Transverse colon (tissue), 4 donors: ENCODE data around the gene ANAPC15. TPM values are rescaled to one million over a fixed set of nuclear protein-coding genes. Genes with fewer than 3 reads are reported as not detected.

Experiments
- DNase-seq: peaks from one replicate; pipeline ENCODE4 v3.0.0-alpha.2; 2019
- H3K27ac ChIP-seq, 4 donors: fragments of 200-600 bp; sonication (generic); 2 replicates each; pipeline ENCODE4 v1.5.1; 2016 to 2018; ENCODE audit warnings: inconsistent platforms in 4 of 4
- H3K27me3 ChIP-seq: fragments of 200-600 bp; sonication (generic); 2 replicates; pipeline ENCODE4 v1.5.1; 2017; ENCODE audit warnings: inconsistent platforms
- H3K36me3 ChIP-seq, 4 donors: fragments of 200-600 bp; sonication (generic); 2 replicates each; pipeline ENCODE4 v1.5.1; 2017 to 2019; ENCODE audit warnings: inconsistent platforms in 4 of 4
- H3K4me1 ChIP-seq, 4 donors: fragments of 200-600 bp; sonication (generic); 2 replicates each; pipeline ENCODE4 v1.5.1; 2017 to 2020; ENCODE audit warnings: inconsistent platforms in 4 of 4
- H3K4me3 ChIP-seq, 4 donors: fragments of 200-600 bp; sonication (generic); 1 replicate in 1 of 4; 2 replicates in 3 of 4; pipeline versions ENCODE4 v1.5.1 to v1.6.1; 2017 to 2019; ENCODE audit warnings: inconsistent platforms in 4 of 4
- H3K9me3 ChIP-seq, 2 donors: fragments of 200-600 bp; sonication (generic); 2 replicates each; pipeline ENCODE4 v1.5.1; 2017 to 2019; ENCODE audit warnings: inconsistent platforms in 2 of 2
- CTCF ChIP-seq, 5 experiments: fragments of 200-600 bp in 3 of 5; fragments of 450-650 bp in 2 of 5; sonication (generic) in 3 of 5; IDR thresholded peaks; 1 replicate in 2 of 5; 2 replicates in 3 of 5; pipeline ENCODE4 v1.5.1; 2016 to 2017; ENCODE audit warnings: antibody characterized with exemption in 5 of 5, inconsistent platforms in 3 of 5, mild to moderate bottlenecking in 2 of 5, moderate library complexity in 1 of 5
- EP300 ChIP-seq: sonication (generic); formaldehyde crosslinking; IDR thresholded peaks from one replicate; pipeline ENCODE4 v1.6.1; 2017; ENCODE audit warnings: antibody characterized with exemption, low read depth
- POLR2A ChIP-seq: fragments of 450-650 bp; IDR thresholded peaks from one replicate; pipeline ENCODE4 v1.6.1; 2016; ENCODE audit warnings: antibody characterized with exemption, mild to moderate bottlenecking, moderate library complexity
- POLR2AphosphoS5 ChIP-seq, 3 donors: sonication (generic); formaldehyde crosslinking; IDR thresholded peaks; one replicate each; pipeline ENCODE4 v1.6.1; 2016; ENCODE audit warnings: antibody characterized with exemption in 3 of 3
- WGBS, 2 donors: methylation state at CpG; one replicate each; pipeline ENCODE4 v1.1.5; 2018; ENCODE audit warnings: low coverage in 1 of 2; 5-methylcytosine and 5-hydroxymethylcytosine counted together
- in situ Hi-C, 4 donors: fragments of 200-750 bp; cut with MboI; loops; one replicate each; pipeline versions ENCODE4 v1.15.0 to v1.15.1; 2017; ENCODE audit warnings: low sequenced_read_pairs in 3 of 4, low pct_ligation_motif_present in 1 of 4, low pct_unique_long_range_greater_than_20kb in 1 of 4
- intact Hi-C: fragments of 100-400 bp; cut with DNase I; formaldehyde crosslinking; loops from one replicate; pipeline ENCODE4 v1.15.1; 2023; ENCODE audit warnings: low total_unique reads
- total RNA-seq, 4 donors: library from RNA; depleted of rRNA; stranded (reverse); fragments of >200 nt; gene quantifications; one replicate each; pipeline ENCODE4 v1.1.0, GENCODE V29; 2016

The ANAPC15 gene
- total RNA-seq, 4 donors from 2014 or later: 15.1 to 44.5 (median 27.6) TPM

GRCh38 chr11:72105888-72106287 lies 6.6 kb downstream of the ANAPC15 start, which contains the start of gene TOMT:
TSS of gene TOMT (plus strand) at chr11:72105924. CDS start at chr11:72105952, 28 bp downstream.
- no peak within 1 kb of the TSS for H3K4me3 ChIP-seq
- intact Hi-C loops: no loop called here
- in situ Hi-C loops: no loop called here
- no peak for DNase-seq
- no peak within 1 kb of the TSS for H3K27ac ChIP-seq
- TF ChIP-seq CTCF (IDR thresholded peaks at IDR 0.05) (no peak), EP300 (no peak), POLR2A (no peak), POLR2AphosphoS5 (IDR thresholded peaks at IDR 0.05) (no peak)
- WGBS, 2 donors: 85 to 100% methylated on average over 2 to 3 of the region's 14 CpGs
- peaks cover 8 to 24% (median 20%) of the 10 kb centered on the region in 4 donors for H3K4me1 ChIP-seq
- no peaks in the 10 kb centered on the region for H3K27me3 ChIP-seq
- H3K36me3 ChIP-seq: no peaks in the 10 kb centered on the region
- H3K9me3 ChIP-seq: no peaks in the 10 kb centered on the region

- Histone ChIP-seq H3K27me3 (no peaks in the 10 kb centered on the region), H3K36me3 (peaks cover 0 to 7% (median 2%) of the 10 kb centered on the region in 4 donors), H3K4me1 (peaks cover 8 to 36% (median 28%) of the 10 kb centered on the region in 4 donors), H3K27ac (peak overlapping the region; percentile 94 to 99 (median 96)), H3K9me3 (no peaks in the 10 kb centered on the region), H3K4me3 (peak overlapping the region in 3 of 4 donors; percentile 84 to 91 (median 89))
- no peak for DNase-seq
- WGBS, 2 donors: 85 to 100% methylated on average over 3 to 11 of the region's 11 CpGs
- TF ChIP-seq CTCF (IDR thresholded peaks at IDR 0.05) (peak in 1 of 5 experiments; percentile 37), EP300 (no peak), POLR2A (no peak), POLR2AphosphoS5 (IDR thresholded peaks at IDR 0.05) (no peak)
- in situ Hi-C loops: no loop called here
- intact Hi-C loops: no loop called here
Observed at GRCh38 chr11:72103754-72104167, 8.7 kb downstream of the ANAPC15 start.

GRCh38 chr11:72102946-72103753 lies 9.3 kb downstream of the ANAPC15 start, which contains the start of gene LAMTOR1:
TSS of gene LAMTOR1 (minus strand) at chr11:72103297. CDS start at chr11:72103224, 73 bp downstream.
- peak; percentile 100 for DNase-seq
- Histone ChIP-seq H3K27me3 (no peaks in the 10 kb centered on the region), H3K4me3 (peak within 1 kb of the TSS; percentile 84 to 94 (median 90)), H3K4me1 (peaks cover 8 to 36% (median 28%) of the 10 kb centered on the region in 4 donors), H3K9me3 (no peaks in the 10 kb centered on the region), H3K27ac (peak within 1 kb of the TSS; percentile 94 to 99 (median 96)), H3K36me3 (peaks cover 0 to 13% (median 5%) of the 10 kb centered on the region in 4 donors)
- in situ Hi-C loops: no loop called here
- intact Hi-C loops: no loop called here
- TF ChIP-seq CTCF (IDR thresholded peaks at IDR 0.05): peak; percentile 39 to 89 (median 43)
- peak; percentile 89 for TF ChIP-seq POLR2A
- peak; percentile 71 to 92 (median 89) for TF ChIP-seq POLR2AphosphoS5 (IDR thresholded peaks at IDR 0.05)
- no peak for TF ChIP-seq EP300
- 7% methylated on average over 45 of the region's 64 CpGs; no CpG with 5 or more reads in 1 of the 2 donors for WGBS, 2 donors

- Histone ChIP-seq H3K4me1 (peaks cover 8 to 36% (median 28%) of the 10 kb centered on the region in 4 donors), H3K4me3 (peak overlapping the region; percentile 84 to 94 (median 90)), H3K9me3 (no peaks in the 10 kb centered on the region), H3K36me3 (peaks cover 0 to 19% (median 8%) of the 10 kb centered on the region in 4 donors), H3K27me3 (no peaks in the 10 kb centered on the region), H3K27ac (peak overlapping the region; percentile 94 to 99 (median 96))
- in situ Hi-C loops: no loop called here
- intact Hi-C loops: no loop called here
- WGBS, 2 donors: 1% methylated on average over 9 of the region's 9 CpGs; no CpG with 5 or more reads in 1 of the 2 donors
- no peak for DNase-seq
- TF ChIP-seq EP300 (no peak), CTCF (IDR thresholded peaks at IDR 0.05) (no peak), POLR2AphosphoS5 (IDR thresholded peaks at IDR 0.05) (no peak), POLR2A (no peak)
Observed at GRCh38 chr11:72102631-72102945, 9.9 kb downstream of the ANAPC15 start.
